T-helper 2 cell treated with Interferon-gamma antibody and Interleukin-4, amounts not matched to agents 5 μg/mL and 100 μg/mL, for 36 hours (primary cell): ENCODE data around the gene SLC25A15.
"Not testable (repeated sequence)": the region's sequence is repeated elsewhere in the genome, so short reads cannot be mapped to it uniquely, and the experiment has no call there.

Experiments used
- DNase-seq: peaks from one replicate; pipeline ENCODE4 v3.0.0; 2021; ENCODE audit warnings: low spot score
- H3K27ac Mint-ChIP-seq: one replicate; pipeline ENCODE4 v1.8.0; 2021; ENCODE audit warnings: mild to moderate bottlenecking, mixed read lengths
- H3K27me3 Mint-ChIP-seq: one replicate; pipeline ENCODE4 v1.8.0; 2021; ENCODE audit warnings: low read depth, mixed read lengths
- H3K36me3 Mint-ChIP-seq: one replicate; pipeline ENCODE4 v1.8.0; 2021; ENCODE audit warnings: low read depth, mixed read lengths
- H3K4me1 Mint-ChIP-seq: one replicate; pipeline ENCODE4 v1.8.0; 2021; ENCODE audit warnings: low read depth, mixed read lengths
- H3K4me3 Mint-ChIP-seq: one replicate; pipeline ENCODE4 v1.8.0; 2022; ENCODE audit warnings: mild to moderate bottlenecking, moderate library complexity, mixed read lengths
- H3K9me3 Mint-ChIP-seq: one replicate; pipeline ENCODE4 v1.8.0; 2021; ENCODE audit warnings: mixed read lengths

SLC25A15 gene

GRCh38 chr13:40813667-40814454 is 24.4 kb downstream of the SLC25A15 start:
- Mint-ChIP-seq H3K4me1 (peaks cover 2% of the 10 kb centered on the region), H3K4me3 (no peak overlapping the region), H3K36me3 (peaks cover 15% of the 10 kb centered on the region), H3K27me3 (no peaks in the 10 kb centered on the region), H3K27ac (no peak overlapping the region), H3K9me3 (no peaks in the 10 kb centered on the region)
- no peak for DNase-seq

DNA sequence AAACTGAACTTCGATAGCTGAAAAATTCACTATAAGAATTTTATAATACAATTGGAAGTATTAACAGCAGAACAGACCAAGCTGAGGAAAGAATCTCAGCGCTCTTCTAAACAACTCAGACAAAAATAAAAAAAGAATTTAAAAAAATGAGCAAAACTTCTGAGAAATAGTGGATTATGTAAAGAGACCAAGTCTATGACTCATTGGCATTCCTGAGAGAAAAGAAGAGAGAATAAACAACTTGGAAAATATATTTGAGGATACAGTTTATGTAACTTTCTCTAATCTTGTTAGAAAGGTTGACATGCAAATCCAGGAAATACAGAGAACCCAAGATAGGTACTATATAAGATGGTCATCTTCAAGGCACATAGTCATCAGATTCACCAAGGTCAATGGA is 25.4 kb downstream of the SLC25A15 start:
- DNase-seq = no peak
- Mint-ChIP-seq H3K27ac (no peak overlapping the region), H3K4me3 (no peak overlapping the region), H3K4me1 (peaks cover 2% of the 10 kb centered on the region), H3K27me3 (no peaks in the 10 kb centered on the region), H3K36me3 (peaks cover 8% of the 10 kb centered on the region), H3K9me3 (no peaks in the 10 kb centered on the region)

GRCh38 chr13:40818926-40819325 is 29.5 kb downstream of the SLC25A15 start:
- peaks cover 6% of the 10 kb centered on the region for H3K4me1 Mint-ChIP-seq
- DNase-seq = no peak
- no peak overlapping the region for H3K4me3 Mint-ChIP-seq
- H3K9me3 Mint-ChIP-seq = no peaks in the 10 kb centered on the region
- peaks cover 5% of the 10 kb centered on the region for H3K36me3 Mint-ChIP-seq
- H3K27ac Mint-ChIP-seq = no peak overlapping the region
- no peaks in the 10 kb centered on the region for H3K27me3 Mint-ChIP-seq

DNA sequence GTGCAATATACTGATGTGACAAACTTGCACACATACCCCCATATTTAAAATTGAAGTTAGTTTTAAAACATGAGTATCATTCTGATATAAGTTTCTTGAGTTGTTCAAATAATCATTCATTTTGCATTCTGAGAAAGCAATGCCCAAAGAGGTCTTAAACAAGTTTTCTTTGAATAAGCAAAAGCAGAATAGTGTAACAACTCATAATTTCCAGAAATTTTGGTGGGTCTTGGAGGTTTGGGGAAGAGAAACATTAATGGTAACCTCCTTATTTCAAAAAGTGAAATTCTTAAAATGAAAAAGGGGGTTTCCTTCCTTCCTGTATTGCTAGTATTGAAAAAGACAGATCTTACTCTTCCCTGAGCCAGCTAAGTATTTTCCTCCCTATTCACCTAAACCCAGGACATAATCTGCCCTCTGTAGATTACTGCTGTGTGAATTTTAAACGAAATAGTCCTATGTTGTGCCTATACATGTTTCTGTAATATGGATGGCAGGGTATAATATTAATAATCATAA is 30.4 kb downstream of the SLC25A15 start:
- Mint-ChIP-seq H3K27me3 (no peaks in the 10 kb centered on the region), H3K4me3 (no peak overlapping the region), H3K36me3 (peaks cover 2% of the 10 kb centered on the region), H3K4me1 (peaks cover 4% of the 10 kb centered on the region), H3K9me3 (no peaks in the 10 kb centered on the region), H3K27ac (no peak overlapping the region)
- no peak for DNase-seq

- H3K9me3 Mint-ChIP-seq, H3K4me1 Mint-ChIP-seq, H3K4me3 Mint-ChIP-seq, H3K27ac Mint-ChIP-seq, DNase-seq, H3K27me3 Mint-ChIP-seq, H3K36me3 Mint-ChIP-seq: not testable (repeated sequence)
Observed at GRCh38 chr13:40839725-40840124, 50.3 kb downstream of the SLC25A15 start.

GRCh38 chr13:40840955-40841354 is 51.5 kb downstream of the SLC25A15 start:
- H3K9me3 Mint-ChIP-seq, H3K27me3 Mint-ChIP-seq, H3K4me1 Mint-ChIP-seq, H3K4me3 Mint-ChIP-seq, DNase-seq, H3K36me3 Mint-ChIP-seq, H3K27ac Mint-ChIP-seq: not testable (repeated sequence)
